HepG2 (cell line): ENCODE data around the gene EIF3B. TPM values are rescaled to one million over a fixed set of nuclear protein-coding genes. Genes with fewer than 3 reads are reported as not detected.

Experiments used
- CBFB ChIP-seq: sonication (generic); formaldehyde crosslinking; IDR thresholded peaks from 2 replicates; pipeline ENCODE4 v1.4.0; 2020; ENCODE audit warnings: missing genetic modification reagents
- CCDC6 ChIP-seq: sonication (generic); formaldehyde crosslinking; IDR thresholded peaks from 2 replicates; pipeline ENCODE4 v1.8.1; 2022; ENCODE audit warnings: mild to moderate bottlenecking, missing genetic modification reagents, moderate library complexity
- FOXK1 ChIP-seq: sonication (generic); formaldehyde crosslinking; IDR thresholded peaks from 2 replicates; pipeline ENCODE4 v1.4.0; 2020; ENCODE audit warnings: low read depth, missing genetic modification reagents, borderline replicate concordance
- HDAC6 ChIP-seq: fragments of 200-600 bp; sonication (generic); IDR thresholded peaks from 2 replicates; pipeline ENCODE4 v1.7.0; 2017; ENCODE audit warnings: mild to moderate bottlenecking, antibody characterized with exemption, low read length, low read depth
- IKZF4 ChIP-seq: sonication (generic); formaldehyde crosslinking; IDR thresholded peaks from 2 replicates; pipeline ENCODE4 v1.5.1; 2020; ENCODE audit warnings: borderline replicate concordance, mild to moderate bottlenecking, low read depth, missing genetic modification reagents; ENCODE audit errors: not compliant biosample characterization
- MBD4 ChIP-seq: IDR thresholded peaks from 2 replicates; pipeline ENCODE4 v1.6.1; 2012; ENCODE audit warnings: low read length, inconsistent platforms, borderline replicate concordance
- MED1 ChIP-seq: sonication (generic); formaldehyde crosslinking; IDR thresholded peaks from 2 replicates; pipeline ENCODE4 v1.4.0; 2020; ENCODE audit warnings: missing genetic modification reagents
- NPAS2 ChIP-seq: sonication (generic); formaldehyde crosslinking; IDR thresholded peaks from 2 replicates; pipeline ENCODE4 v1.8.0; 2022; ENCODE audit warnings: mild to moderate bottlenecking, missing genetic modification reagents, borderline replicate concordance
- ZNF17 ChIP-seq: sonication (generic); formaldehyde crosslinking; IDR thresholded peaks from 2 replicates; pipeline ENCODE4 v1.5.0; 2020; ENCODE audit warnings: mild to moderate bottlenecking, missing genetic modification reagents
- ZNF230 ChIP-seq: sonication (generic); formaldehyde crosslinking; IDR thresholded peaks from 2 replicates; pipeline ENCODE4 v1.4.0; 2020; ENCODE audit warnings: mild to moderate bottlenecking, missing genetic modification reagents
- ZNF251 ChIP-seq: sonication (generic); formaldehyde crosslinking; IDR thresholded peaks from 2 replicates; pipeline ENCODE4 v1.9.0; 2021; ENCODE audit warnings: mild to moderate bottlenecking, missing genetic modification reagents
- ZNF33A ChIP-seq: sonication (generic); formaldehyde crosslinking; IDR thresholded peaks from 2 replicates; pipeline ENCODE4 v1.5.1; 2020; ENCODE audit warnings: missing genetic modification reagents, mild to moderate bottlenecking, moderate library complexity, borderline replicate concordance
- ZNF343 ChIP-seq: sonication (generic); formaldehyde crosslinking; IDR thresholded peaks from 2 replicates; pipeline ENCODE4 v1.4.0; 2020; ENCODE audit warnings: mild to moderate bottlenecking, missing genetic modification reagents
- polyA plus RNA-seq, 8 experiments: library from polyadenylated mRNA; depleted of rRNA in 3 of 8; stranded (reverse) in 7 of 8; unstranded in 1 of 8; fragments of >200 nt; fragmentation: Illumina TruSeq in 4 of 8; extraction: Trizol in 4 of 8; gene quantifications; 2 replicates each; pipeline versions ENCODE4 v1.2.1 to v1.2.3, GENCODE V29; 2011 to 2016; ENCODE audit warnings: low read depth in 4 of 8, missing spikeins in 1 of 8, mixed read lengths in 1 of 8; ENCODE audit not compliant: insufficient read depth in 1 of 8
- total RNA-seq, 5 experiments: library from RNA; depleted of rRNA; stranded (reverse); fragments of >200 nt; fragmentation: Illumina TruSeq; extraction: Trizol; gene quantifications; 2 replicates each; pipeline ENCODE4 v1.2.3, GENCODE V29; 2016; ENCODE audit warnings: low read depth in 1 of 5
- TF ChIP-seq, protein P1 (sequence below): sonication (generic); formaldehyde crosslinking; IDR thresholded peaks from 2 replicates; pipeline ENCODE4 v1.4.0; 2020; ENCODE audit warnings: missing genetic modification reagents, borderline replicate concordance
- TF ChIP-seq, protein P2 (sequence below): sonication (generic); formaldehyde crosslinking; IDR thresholded peaks from 2 replicates; pipeline ENCODE4 v1.4.0; 2020; ENCODE audit warnings: missing genetic modification reagents
- TF ChIP-seq, protein P3 (sequence below): sonication (generic); formaldehyde crosslinking; IDR thresholded peaks from 2 replicates; pipeline ENCODE4 v1.4.0; 2020; ENCODE audit warnings: missing genetic modification reagents
- TF ChIP-seq, protein P4 (sequence below): IDR thresholded peaks from 2 replicates; pipeline ENCODE4 v1.6.1; 2016; ENCODE audit warnings: mild to moderate bottlenecking, missing biosample characterization, missing genetic modification reagents
- TF ChIP-seq, protein P5 (sequence below): sonication (generic); formaldehyde crosslinking; IDR thresholded peaks from 2 replicates; pipeline ENCODE4 v1.5.1; 2020; ENCODE audit warnings: mild to moderate bottlenecking, missing genetic modification reagents

EIF3B gene
- total and polyA plus RNA-seq, 2 of the 13 experiments (the other 11 are each of a cell fraction or from before 2014, with no cell fraction given) = 92.2 to 241 TPM

DNA sequence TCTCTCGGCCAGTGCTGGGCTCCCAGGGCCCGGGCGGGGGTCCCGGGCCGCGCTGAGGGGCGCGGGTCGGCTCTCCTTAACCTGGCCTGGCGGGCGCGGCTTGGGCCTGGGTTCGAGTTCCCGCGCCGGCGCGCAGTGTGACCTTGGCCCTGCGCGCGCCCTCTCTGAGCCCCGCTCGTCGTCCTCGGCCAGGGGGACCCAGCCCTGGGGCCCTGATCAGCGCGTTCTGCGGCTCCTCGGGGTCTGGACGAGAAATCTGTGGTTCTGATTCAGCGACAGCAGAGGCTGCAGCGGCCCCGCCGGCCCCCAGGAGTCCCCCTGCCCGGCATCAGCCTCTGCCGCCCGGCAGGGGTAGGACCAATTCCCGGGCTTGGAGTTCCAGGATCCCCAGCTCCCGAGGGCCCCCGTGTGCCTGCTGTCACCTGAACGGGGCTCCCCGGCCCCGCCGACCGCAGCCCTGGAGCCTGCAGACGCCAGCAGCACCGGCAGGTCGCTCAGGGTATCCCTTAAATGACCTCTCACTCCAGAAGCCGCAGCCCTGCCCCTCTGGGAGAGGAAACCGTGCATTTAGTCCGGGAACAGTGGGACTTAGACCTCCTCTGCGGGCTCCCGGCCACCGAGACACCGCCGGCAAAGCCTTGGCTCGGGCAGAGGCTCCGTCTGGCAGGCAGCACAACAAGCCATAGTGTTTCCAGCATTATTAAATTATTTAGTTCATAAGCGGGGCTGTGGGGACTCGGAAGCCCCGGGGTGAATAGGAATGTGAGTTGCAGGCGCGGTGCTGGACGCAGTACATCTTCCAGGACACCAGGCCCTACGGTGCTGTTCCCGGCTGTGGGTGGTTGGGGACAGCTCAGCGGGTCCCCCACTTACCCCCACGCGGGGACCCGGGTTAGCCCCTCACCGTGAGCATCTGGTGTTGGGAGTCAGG lies 49.4 kb downstream of the EIF3B start (continued):
- TF ChIP-seq, protein P1, sequence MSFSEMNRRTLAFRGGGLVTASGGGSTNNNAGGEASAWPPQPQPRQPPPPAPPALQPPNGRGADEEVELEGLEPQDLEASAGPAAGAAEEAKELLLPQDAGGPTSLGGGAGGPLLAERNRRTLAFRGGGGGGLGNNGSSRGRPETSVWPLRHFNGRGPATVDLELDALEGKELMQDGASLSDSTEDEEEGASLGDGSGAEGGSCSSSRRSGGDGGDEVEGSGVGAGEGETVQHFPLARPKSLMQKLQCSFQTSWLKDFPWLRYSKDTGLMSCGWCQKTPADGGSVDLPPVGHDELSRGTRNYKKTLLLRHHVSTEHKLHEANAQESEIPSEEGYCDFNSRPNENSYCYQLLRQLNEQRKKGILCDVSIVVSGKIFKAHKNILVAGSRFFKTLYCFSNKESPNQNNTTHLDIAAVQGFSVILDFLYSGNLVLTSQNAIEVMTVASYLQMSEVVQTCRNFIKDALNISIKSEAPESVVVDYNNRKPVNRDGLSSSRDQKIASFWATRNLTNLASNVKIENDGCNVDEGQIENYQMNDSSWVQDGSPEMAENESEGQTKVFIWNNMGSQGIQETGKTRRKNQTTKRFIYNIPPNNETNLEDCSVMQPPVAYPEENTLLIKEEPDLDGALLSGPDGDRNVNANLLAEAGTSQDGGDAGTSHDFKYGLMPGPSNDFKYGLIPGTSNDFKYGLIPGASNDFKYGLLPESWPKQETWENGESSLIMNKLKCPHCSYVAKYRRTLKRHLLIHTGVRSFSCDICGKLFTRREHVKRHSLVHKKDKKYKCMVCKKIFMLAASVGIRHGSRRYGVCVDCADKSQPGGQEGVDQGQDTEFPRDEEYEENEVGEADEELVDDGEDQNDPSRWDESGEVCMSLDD (CRISPR knock-in tag) = no peak
- TF ChIP-seq ZNF33A (no peak), IKZF4 (CRISPR knock-in tag) (no peak), MED1 (CRISPR knock-in tag) (no peak), ZNF17 (CRISPR knock-in tag) (no peak), NPAS2 (CRISPR knock-in tag) (no peak), FOXK1 (CRISPR knock-in tag) (no peak), MBD4 (no peak), ZNF251 (no peak), ZNF343 (CRISPR knock-in tag) (no peak), CBFB (no peak), HDAC6 (no peak), CCDC6 (CRISPR knock-in tag) (no peak), ZNF230 (CRISPR knock-in tag) (no peak)
- TF ChIP-seq, protein P2, sequence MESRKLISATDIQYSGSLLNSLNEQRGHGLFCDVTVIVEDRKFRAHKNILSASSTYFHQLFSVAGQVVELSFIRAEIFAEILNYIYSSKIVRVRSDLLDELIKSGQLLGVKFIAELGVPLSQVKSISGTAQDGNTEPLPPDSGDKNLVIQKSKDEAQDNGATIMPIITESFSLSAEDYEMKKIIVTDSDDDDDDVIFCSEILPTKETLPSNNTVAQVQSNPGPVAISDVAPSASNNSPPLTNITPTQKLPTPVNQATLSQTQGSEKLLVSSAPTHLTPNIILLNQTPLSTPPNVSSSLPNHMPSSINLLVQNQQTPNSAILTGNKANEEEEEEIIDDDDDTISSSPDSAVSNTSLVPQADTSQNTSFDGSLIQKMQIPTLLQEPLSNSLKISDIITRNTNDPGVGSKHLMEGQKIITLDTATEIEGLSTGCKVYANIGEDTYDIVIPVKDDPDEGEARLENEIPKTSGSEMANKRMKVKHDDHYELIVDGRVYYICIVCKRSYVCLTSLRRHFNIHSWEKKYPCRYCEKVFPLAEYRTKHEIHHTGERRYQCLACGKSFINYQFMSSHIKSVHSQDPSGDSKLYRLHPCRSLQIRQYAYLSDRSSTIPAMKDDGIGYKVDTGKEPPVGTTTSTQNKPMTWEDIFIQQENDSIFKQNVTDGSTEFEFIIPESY (CRISPR knock-in tag) = no peak
- TF ChIP-seq, protein P3, sequence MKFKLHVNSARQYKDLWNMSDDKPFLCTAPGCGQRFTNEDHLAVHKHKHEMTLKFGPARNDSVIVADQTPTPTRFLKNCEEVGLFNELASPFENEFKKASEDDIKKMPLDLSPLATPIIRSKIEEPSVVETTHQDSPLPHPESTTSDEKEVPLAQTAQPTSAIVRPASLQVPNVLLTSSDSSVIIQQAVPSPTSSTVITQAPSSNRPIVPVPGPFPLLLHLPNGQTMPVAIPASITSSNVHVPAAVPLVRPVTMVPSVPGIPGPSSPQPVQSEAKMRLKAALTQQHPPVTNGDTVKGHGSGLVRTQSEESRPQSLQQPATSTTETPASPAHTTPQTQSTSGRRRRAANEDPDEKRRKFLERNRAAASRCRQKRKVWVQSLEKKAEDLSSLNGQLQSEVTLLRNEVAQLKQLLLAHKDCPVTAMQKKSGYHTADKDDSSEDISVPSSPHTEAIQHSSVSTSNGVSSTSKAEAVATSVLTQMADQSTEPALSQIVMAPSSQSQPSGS (CRISPR knock-in tag) = no peak
- TF ChIP-seq, protein P4, sequence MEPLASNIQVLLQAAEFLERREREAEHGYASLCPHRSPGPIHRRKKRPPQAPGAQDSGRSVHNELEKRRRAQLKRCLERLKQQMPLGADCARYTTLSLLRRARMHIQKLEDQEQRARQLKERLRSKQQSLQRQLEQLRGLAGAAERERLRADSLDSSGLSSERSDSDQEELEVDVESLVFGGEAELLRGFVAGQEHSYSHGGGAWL (CRISPR knock-in tag) = 0 out of 2 replicates have a peak, but pooled peaks have one; percentile 34
- TF ChIP-seq, protein P5, sequence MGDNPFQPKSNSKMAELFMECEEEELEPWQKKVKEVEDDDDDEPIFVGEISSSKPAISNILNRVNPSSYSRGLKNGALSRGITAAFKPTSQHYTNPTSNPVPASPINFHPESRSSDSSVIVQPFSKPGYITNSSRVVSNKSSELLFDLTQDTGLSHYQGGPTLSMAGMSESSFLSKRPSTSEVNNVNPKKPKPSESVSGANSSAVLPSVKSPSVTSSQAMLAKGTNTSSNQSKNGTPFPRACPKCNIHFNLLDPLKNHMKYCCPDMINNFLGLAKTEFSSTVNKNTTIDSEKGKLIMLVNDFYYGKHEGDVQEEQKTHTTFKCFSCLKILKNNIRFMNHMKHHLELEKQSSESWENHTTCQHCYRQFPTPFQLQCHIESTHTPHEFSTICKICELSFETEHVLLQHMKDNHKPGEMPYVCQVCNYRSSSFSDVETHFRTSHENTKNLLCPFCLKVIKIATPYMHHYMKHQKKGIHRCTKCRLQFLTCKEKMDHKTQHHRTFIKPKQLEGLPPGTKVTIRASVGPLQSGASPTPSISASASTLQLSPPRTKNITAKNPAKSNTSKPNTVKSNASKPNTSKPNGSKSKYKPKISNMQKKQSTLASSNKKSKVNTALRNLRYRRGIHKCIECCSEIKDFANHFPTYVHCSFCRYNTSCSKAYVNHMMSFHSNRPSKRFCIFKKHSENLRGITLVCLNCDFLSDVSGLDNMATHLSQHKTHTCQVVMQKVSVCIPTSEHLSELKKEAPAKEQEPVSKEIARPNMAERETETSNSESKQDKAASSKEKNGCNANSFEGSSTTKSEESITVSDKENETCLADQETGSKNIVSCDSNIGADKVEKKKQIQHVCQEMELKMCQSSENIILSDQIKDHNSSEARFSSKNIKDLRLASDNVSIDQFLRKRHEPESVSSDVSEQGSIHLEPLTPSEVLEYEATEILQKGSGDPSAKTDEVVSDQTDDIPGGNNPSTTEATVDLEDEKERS (CRISPR knock-in tag) = no peak
